MCF 10A (cell line): ENCODE measurements around the gene HBG2. TPM values are rescaled to one million over a fixed set of nuclear protein-coding genes. Genes with fewer than 3 reads are reported as not detected.
"Not testable (repeated sequence)": the region's sequence is repeated elsewhere in the genome, so short reads cannot be mapped to it uniquely, and the experiment has no call there.

Experiments used
- Bru-seq: library from RNA; stranded (reverse); fragments of 400-500 nt; gene quantifications from one replicate; lab custom pipeline; 2021; lab: Mats Ljungman, UMichigan
- BruChase-seq, 2 experiments: library from RNA; stranded (reverse); fragments of 400-500 nt; gene quantifications; one replicate each; lab custom pipeline; 2021; lab: Mats Ljungman, UMichigan
- BruUV-seq: library from RNA; stranded (reverse); fragments of 400-500 nt; replicated peaks from 2 replicates; lab custom pipeline; 2021; lab: Mats Ljungman, UMichigan
- CTCF ChIA-PET: fragments of 300-600 bp; sonication (Branson Sonifier 250); formaldehyde crosslinking; extraction: SDS; loops from one replicate; lab custom pipeline; 2021; ENCODE audit warnings: antibody characterized with exemption, inconsistent platforms; lab: Yijun Ruan, JAX
- POLR2A ChIA-PET: fragments of 300-600, 350-650 bp; sonication (Branson Sonifier 250); formaldehyde crosslinking; extraction: SDS; loops from one replicate; lab custom pipeline; 2020; ENCODE audit warnings: antibody characterized with exemption, inconsistent platforms; lab: Yijun Ruan, JAX
- DNase-seq: peaks from one replicate; pipeline ENCODE4 v3.0.0-alpha.2; 2018; ENCODE audit not compliant: unreplicated experiment
- H3K27ac Mint-ChIP-seq: one replicate; pipeline ENCODE4 v1.8.0; 2022; ENCODE audit warnings: mild to moderate bottlenecking, low read depth, mixed read lengths; ENCODE audit not compliant: unreplicated experiment
- H3K27me3 Mint-ChIP-seq: one replicate; pipeline ENCODE4 v1.8.0; 2022; ENCODE audit warnings: mixed read lengths; ENCODE audit not compliant: insufficient read depth, unreplicated experiment
- H3K36me3 Mint-ChIP-seq: one replicate; pipeline ENCODE4 v1.8.0; 2022; ENCODE audit warnings: mild to moderate bottlenecking, moderate library complexity, mixed read lengths; ENCODE audit not compliant: insufficient read depth, unreplicated experiment
- H3K4me1 Mint-ChIP-seq: one replicate; pipeline ENCODE4 v1.8.0; 2022; ENCODE audit warnings: mixed read lengths; ENCODE audit not compliant: insufficient read depth, unreplicated experiment
- H3K4me3 Mint-ChIP-seq: one replicate; pipeline ENCODE4 v1.8.0; 2022; ENCODE audit warnings: mild to moderate bottlenecking, moderate library complexity, mixed read lengths; ENCODE audit not compliant: unreplicated experiment
- H3K9me3 Mint-ChIP-seq: one replicate; pipeline ENCODE4 v1.8.0; 2022; ENCODE audit warnings: mixed read lengths; ENCODE audit not compliant: unreplicated experiment
- intact Hi-C: fragments of 100-400 bp; cut with micrococcal nuclease; formaldehyde crosslinking; loops from 2 replicates; pipeline ENCODE4 v1.14.1; 2022
- long read RNA-seq: library from polyadenylated mRNA; stranded (forward); transcript quantifications from one replicate; pipeline ENCODE4 v2.0.0, GENCODE V29; 2022
- total RNA-seq: library from RNA; stranded (reverse); gene quantifications from 2 replicates; pipeline ENCODE4 v1.2.3, GENCODE V29; 2022
- TF ChIP-seq, protein P1 (sequence below): fragments of 200-600 bp; IDR thresholded peaks from one replicate; pipeline ENCODE4 v1.8.0; 2022; ENCODE audit warnings: antibody characterized with exemption, mild to moderate bottlenecking; ENCODE audit not compliant: unreplicated experiment

HBG2 gene
- not detected in 2 replicates for total RNA-seq
- not detected for Bru-seq, nascent RNA
- not detected for BruChase-seq, experiment 1, labeled RNA remaining after a 6-hour chase
- not detected for BruChase-seq, experiment 2, labeled RNA remaining after a 2-hour chase
- long read RNA-seq, result 0 reads

GRCh38 chr11:5254646-5255413 lies at the start of gene HBG2:
TSS of gene HBG2 (minus strand) at chr11:5254781. CDS start at chr11:5254728, 53 bp downstream.
- CTCF ChIA-PET, result not testable (repeated sequence)

GRCh38 chr11:5304046-5304445 lies 49.5 kb upstream of the HBG2 start:
- TF ChIP-seq, protein P1, sequence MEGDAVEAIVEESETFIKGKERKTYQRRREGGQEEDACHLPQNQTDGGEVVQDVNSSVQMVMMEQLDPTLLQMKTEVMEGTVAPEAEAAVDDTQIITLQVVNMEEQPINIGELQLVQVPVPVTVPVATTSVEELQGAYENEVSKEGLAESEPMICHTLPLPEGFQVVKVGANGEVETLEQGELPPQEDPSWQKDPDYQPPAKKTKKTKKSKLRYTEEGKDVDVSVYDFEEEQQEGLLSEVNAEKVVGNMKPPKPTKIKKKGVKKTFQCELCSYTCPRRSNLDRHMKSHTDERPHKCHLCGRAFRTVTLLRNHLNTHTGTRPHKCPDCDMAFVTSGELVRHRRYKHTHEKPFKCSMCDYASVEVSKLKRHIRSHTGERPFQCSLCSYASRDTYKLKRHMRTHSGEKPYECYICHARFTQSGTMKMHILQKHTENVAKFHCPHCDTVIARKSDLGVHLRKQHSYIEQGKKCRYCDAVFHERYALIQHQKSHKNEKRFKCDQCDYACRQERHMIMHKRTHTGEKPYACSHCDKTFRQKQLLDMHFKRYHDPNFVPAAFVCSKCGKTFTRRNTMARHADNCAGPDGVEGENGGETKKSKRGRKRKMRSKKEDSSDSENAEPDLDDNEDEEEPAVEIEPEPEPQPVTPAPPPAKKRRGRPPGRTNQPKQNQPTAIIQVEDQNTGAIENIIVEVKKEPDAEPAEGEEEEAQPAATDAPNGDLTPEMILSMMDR, result no peak
- Mint-ChIP-seq H3K36me3 (no peaks in the 10 kb centered on the region), H3K27me3 (peaks cover 62% of the 10 kb centered on the region), H3K27ac (no peak overlapping the region), H3K4me3 (no peak overlapping the region), H3K9me3 (no peaks in the 10 kb centered on the region), H3K4me1 (no peaks in the 10 kb centered on the region)
- ChIA-PET POLR2A (no interaction called here), CTCF (interaction anchor here (1.9 kb wide), 1 partner anchor 101 kb away, joined by 4 read pairs; no protein-coding TSS in a partner anchor)
- DNase-seq, result no peak
- intact Hi-C loops, result no loop called here
- BruUV-seq, result no TSS peak

More at GRCh38 chr11:5254646-5255413, at the start of gene HBG2:
- peak; percentile 21 for DNase-seq
- intact Hi-C loops, BruUV-seq, H3K27ac Mint-ChIP-seq, H3K9me3 Mint-ChIP-seq, H3K4me3 Mint-ChIP-seq, H3K36me3 Mint-ChIP-seq, POLR2A ChIA-PET: not testable (repeated sequence)
- H3K27me3 Mint-ChIP-seq, result peaks cover 20% of the 10 kb centered on the region
- peaks cover 15% of the 10 kb centered on the region for H3K4me1 Mint-ChIP-seq

- CTCF ChIA-PET, result interaction anchor here (1.9 kb wide), 1 partner anchor 100 kb away, joined by 4 read pairs; no protein-coding TSS in a partner anchor
- no peaks in the 10 kb centered on the region for H3K36me3 Mint-ChIP-seq
- intact Hi-C loops, result no loop called here
- H3K4me1 Mint-ChIP-seq, result no peaks in the 10 kb centered on the region
- TF ChIP-seq, protein P1, result no peak
- no peak overlapping the region for H3K4me3 Mint-ChIP-seq
- H3K9me3 Mint-ChIP-seq, result no peaks in the 10 kb centered on the region
- BruUV-seq, result no TSS peak
- H3K27me3 Mint-ChIP-seq, result peaks cover 66% of the 10 kb centered on the region
- no peak for DNase-seq
- POLR2A ChIA-PET, result no interaction called here
- H3K27ac Mint-ChIP-seq, result no peak overlapping the region
These were observed 49.0 kb upstream of the HBG2 start for GRCh38 chr11:5303626-5304025.

DNA sequence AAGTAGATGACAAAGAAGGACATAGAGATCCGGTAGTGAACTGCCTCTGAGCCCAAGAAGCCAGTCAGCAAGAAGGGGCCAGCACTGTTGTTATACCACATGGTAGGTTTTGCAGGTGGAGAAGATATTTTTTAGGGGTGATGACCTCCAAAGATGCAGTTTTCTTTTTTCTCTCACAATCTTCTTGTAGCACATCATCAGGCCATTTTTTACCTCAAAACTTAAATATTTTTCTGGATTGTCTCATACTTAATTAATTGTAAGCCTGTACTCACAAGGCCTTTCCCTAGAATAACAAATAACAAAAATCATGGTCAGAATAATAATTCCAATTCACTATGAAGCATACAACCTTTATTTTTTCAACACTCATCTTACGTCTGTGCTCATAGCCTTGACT lies 47.3 kb upstream of the HBG2 start, which contains the start of gene OR51B4:
Gene OR51B4 (minus strand): TSS at position 101 of the 400 bp plus-strand sequence. CDS start 0 bp downstream, at position 101.
- Mint-ChIP-seq H3K4me3 (no peak within 1 kb of the TSS), H3K27ac (no peak within 1 kb of the TSS), H3K9me3 (no peaks in the 10 kb centered on the region), H3K4me1 (no peaks in the 10 kb centered on the region), H3K27me3 (peaks cover 66% of the 10 kb centered on the region), H3K36me3 (no peaks in the 10 kb centered on the region)
- TF ChIP-seq, protein P1, result no peak
- intact Hi-C loops, result no loop called here
- CTCF ChIA-PET, result interaction anchor here (0.6 kb wide), 1 partner anchor 11 kb away, joined by 3 read pairs; no protein-coding TSS in a partner anchor
- POLR2A ChIA-PET, result no interaction called here
- no peak for DNase-seq
- no TSS peak for BruUV-seq
